Ovary (tissue), 3 donors: ENCODE results near the gene RNF112.

ENCODE experiments used
- EP300 ChIP-seq: sonication (generic); formaldehyde crosslinking; IDR thresholded peaks from one replicate; pipeline ENCODE4 v1.6.1; 2017; ENCODE audit warnings: antibody characterized with exemption
- TF ChIP-seq, protein P1 (sequence below), 3 donors: fragments of 450-650 bp in 2 of 3; fragments of 200-600 bp in 1 of 3; IDR thresholded peaks; one replicate each; pipeline versions ENCODE4 v1.5.1 to v1.8.0; 2016 to 2022; ENCODE audit warnings: antibody characterized with exemption in 3 of 3, mild to moderate bottlenecking in 1 of 3
- donor health status: DM: no; HTN: no; CAD: no.

DNA sequence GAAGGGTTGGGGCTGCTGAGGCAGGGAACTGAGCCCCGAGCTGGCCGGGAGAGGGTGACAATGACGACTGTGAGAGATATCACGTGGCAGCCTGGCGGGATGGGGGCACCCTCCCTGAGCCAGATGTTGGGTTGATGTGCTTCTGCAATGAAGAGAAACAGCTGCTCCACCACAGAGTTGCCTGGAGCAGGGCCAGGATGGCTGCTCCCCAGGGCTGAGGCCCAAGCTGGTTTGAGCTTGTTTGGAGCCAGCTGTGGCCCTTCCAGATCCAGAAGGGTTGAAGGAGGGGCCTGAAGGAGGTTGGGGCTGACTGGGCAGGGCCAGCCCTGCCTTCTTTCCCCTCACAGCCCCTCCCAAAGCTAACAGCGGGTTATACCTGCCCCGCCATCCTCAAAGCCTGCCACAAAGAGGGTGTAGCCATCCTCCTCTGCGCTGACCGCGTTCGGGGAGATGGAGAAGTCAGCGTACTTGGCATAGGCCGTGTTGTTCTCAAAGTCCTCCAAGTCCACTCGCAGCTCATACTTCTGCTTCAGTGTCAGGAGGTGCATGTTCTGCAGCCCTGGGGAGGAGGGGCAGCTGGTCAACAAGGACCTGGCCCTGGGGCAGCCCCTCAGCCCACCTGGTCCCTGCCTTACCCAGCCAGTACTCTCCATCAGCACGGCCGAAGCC, 26.2 kb upstream of the RNF112 start:
- TF ChIP-seq EP300: no peak
- TF ChIP-seq, protein P1, sequence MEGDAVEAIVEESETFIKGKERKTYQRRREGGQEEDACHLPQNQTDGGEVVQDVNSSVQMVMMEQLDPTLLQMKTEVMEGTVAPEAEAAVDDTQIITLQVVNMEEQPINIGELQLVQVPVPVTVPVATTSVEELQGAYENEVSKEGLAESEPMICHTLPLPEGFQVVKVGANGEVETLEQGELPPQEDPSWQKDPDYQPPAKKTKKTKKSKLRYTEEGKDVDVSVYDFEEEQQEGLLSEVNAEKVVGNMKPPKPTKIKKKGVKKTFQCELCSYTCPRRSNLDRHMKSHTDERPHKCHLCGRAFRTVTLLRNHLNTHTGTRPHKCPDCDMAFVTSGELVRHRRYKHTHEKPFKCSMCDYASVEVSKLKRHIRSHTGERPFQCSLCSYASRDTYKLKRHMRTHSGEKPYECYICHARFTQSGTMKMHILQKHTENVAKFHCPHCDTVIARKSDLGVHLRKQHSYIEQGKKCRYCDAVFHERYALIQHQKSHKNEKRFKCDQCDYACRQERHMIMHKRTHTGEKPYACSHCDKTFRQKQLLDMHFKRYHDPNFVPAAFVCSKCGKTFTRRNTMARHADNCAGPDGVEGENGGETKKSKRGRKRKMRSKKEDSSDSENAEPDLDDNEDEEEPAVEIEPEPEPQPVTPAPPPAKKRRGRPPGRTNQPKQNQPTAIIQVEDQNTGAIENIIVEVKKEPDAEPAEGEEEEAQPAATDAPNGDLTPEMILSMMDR (IDR thresholded peaks at IDR 0.05): no peak
